Gastroesophageal sphincter (tissue), 4 donors: ENCODE data around the gene PTPN21. TPM values are rescaled to one million over a fixed set of nuclear protein-coding genes. Genes with fewer than 3 reads are reported as not detected.

Source experiments
- ATAC-seq: fragments of 150-250 bp; one replicate; pipeline ENCODE4 v1.9.1; 2016; ENCODE audit warnings: mild to moderate bottlenecking, moderate library complexity
- H3K27ac ChIP-seq, 4 donors: fragments of 200-600 bp; sonication (generic) in 3 of 4; 1 replicate in 3 of 4; 2 replicates in 1 of 4; pipeline ENCODE4 v1.5.1; 2016 to 2019
- H3K27me3 ChIP-seq: fragments of 200-600 bp; sonication (generic); one replicate; pipeline ENCODE4 v1.5.1; 2019
- H3K36me3 ChIP-seq, 2 donors: fragments of 200-600 bp; sonication (generic); one replicate each; pipeline ENCODE4 v1.5.1; 2019; ENCODE audit warnings: control low read depth in 1 of 2
- H3K4me1 ChIP-seq, 3 donors: fragments of 200-600 bp; sonication (generic); 1 replicate in 2 of 3; 2 replicates in 1 of 3; pipeline ENCODE4 v1.5.1; 2016 to 2019; ENCODE audit warnings: control low read depth in 2 of 3
- H3K4me3 ChIP-seq, 2 donors: fragments of 200-600 bp; sonication (generic); one replicate each; pipeline ENCODE4 v1.5.1; 2019; ENCODE audit warnings: mild to moderate bottlenecking in 1 of 2, moderate library complexity in 1 of 2
- H3K9me3 ChIP-seq, 3 donors: fragments of 200-600 bp; sonication (generic); one replicate each; pipeline ENCODE4 v1.5.1; 2017 to 2019; ENCODE audit warnings: control low read depth in 2 of 3
- EP300 ChIP-seq: sonication (generic); formaldehyde crosslinking; IDR thresholded peaks from one replicate; pipeline ENCODE4 v1.6.1; 2017; ENCODE audit warnings: antibody characterized with exemption, mild to moderate bottlenecking
- POLR2A ChIP-seq, 2 donors: fragments of 450-650 bp; IDR thresholded peaks; one replicate each; pipeline ENCODE4 v1.6.1; 2017; ENCODE audit warnings: antibody characterized with exemption in 2 of 2, mild to moderate bottlenecking in 2 of 2, moderate library complexity in 1 of 2
- POLR2AphosphoS5 ChIP-seq: sonication (generic); formaldehyde crosslinking; IDR thresholded peaks from one replicate; pipeline ENCODE4 v1.6.1; 2017; ENCODE audit warnings: antibody characterized with exemption
- WGBS, 2 donors: methylation state at CpG; one replicate each; pipeline ENCODE4 v1.1.5; 2018; ENCODE audit warnings: low coverage in 1 of 2; 5-methylcytosine and 5-hydroxymethylcytosine counted together
- total RNA-seq, 4 donors: library from RNA; depleted of rRNA; stranded (reverse); fragments of >200 nt; gene quantifications; one replicate each; pipeline ENCODE4 v1.1.0, GENCODE V29; 2016
- TF ChIP-seq, protein P1 (sequence below), 4 experiments: fragments of 200-600 bp in 2 of 4; fragments of 450-650 bp in 2 of 4; sonication (generic) in 1 of 4; IDR thresholded peaks; one replicate each; pipeline ENCODE4 v1.5.1; 2017 to 2019; ENCODE audit warnings: antibody characterized with exemption in 4 of 4, mild to moderate bottlenecking in 2 of 4, moderate library complexity in 2 of 4

Gene PTPN21
- total RNA-seq, 4 donors from 2014 or later = 24.4 to 51.8 (median 32.2) TPM

DNA sequence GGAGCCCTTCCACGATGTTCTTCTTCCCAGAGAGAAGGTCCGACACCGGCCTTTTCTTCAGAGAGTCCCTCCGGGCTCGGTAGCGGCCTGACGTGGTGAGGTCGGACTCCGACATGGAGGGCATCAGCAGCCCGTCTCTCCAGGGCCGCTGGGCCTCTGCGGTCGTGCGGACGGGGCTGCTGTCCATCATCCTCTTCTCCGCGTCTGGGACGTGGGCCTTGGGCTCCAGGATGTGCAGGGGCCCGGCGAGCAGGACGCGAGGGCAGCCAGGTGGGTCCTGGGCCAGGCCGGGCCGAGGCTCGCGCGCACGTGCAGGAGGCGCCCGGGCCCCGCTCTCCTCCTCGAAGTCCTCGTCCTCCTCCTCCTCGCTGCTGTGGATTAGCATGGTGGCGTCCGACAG lies 75.9 kb downstream of the PTPN21 start:
- no peak overlapping the region for H3K4me3 ChIP-seq
- no peaks in the 10 kb centered on the region for H3K9me3 ChIP-seq
- WGBS, 2 donors = 83 to 90% methylated on average over 2 to 4 of the region's 36 CpGs
- no peak for ATAC-seq
- H3K27me3 ChIP-seq = no peaks in the 10 kb centered on the region
- TF ChIP-seq EP300 (no peak), POLR2A (IDR thresholded peaks at IDR 0.05) (no peak), POLR2AphosphoS5 (no peak)
- TF ChIP-seq, protein P1, sequence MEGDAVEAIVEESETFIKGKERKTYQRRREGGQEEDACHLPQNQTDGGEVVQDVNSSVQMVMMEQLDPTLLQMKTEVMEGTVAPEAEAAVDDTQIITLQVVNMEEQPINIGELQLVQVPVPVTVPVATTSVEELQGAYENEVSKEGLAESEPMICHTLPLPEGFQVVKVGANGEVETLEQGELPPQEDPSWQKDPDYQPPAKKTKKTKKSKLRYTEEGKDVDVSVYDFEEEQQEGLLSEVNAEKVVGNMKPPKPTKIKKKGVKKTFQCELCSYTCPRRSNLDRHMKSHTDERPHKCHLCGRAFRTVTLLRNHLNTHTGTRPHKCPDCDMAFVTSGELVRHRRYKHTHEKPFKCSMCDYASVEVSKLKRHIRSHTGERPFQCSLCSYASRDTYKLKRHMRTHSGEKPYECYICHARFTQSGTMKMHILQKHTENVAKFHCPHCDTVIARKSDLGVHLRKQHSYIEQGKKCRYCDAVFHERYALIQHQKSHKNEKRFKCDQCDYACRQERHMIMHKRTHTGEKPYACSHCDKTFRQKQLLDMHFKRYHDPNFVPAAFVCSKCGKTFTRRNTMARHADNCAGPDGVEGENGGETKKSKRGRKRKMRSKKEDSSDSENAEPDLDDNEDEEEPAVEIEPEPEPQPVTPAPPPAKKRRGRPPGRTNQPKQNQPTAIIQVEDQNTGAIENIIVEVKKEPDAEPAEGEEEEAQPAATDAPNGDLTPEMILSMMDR (IDR thresholded peaks at IDR 0.05) = no peak
- H3K4me1 ChIP-seq = peaks cover 0 to 7% (median 0%) of the 10 kb centered on the region in 3 donors
- H3K27ac ChIP-seq = no peak overlapping the region
- H3K36me3 ChIP-seq = peaks cover 0 to 95% of the 10 kb centered on the region in 2 donors

DNA sequence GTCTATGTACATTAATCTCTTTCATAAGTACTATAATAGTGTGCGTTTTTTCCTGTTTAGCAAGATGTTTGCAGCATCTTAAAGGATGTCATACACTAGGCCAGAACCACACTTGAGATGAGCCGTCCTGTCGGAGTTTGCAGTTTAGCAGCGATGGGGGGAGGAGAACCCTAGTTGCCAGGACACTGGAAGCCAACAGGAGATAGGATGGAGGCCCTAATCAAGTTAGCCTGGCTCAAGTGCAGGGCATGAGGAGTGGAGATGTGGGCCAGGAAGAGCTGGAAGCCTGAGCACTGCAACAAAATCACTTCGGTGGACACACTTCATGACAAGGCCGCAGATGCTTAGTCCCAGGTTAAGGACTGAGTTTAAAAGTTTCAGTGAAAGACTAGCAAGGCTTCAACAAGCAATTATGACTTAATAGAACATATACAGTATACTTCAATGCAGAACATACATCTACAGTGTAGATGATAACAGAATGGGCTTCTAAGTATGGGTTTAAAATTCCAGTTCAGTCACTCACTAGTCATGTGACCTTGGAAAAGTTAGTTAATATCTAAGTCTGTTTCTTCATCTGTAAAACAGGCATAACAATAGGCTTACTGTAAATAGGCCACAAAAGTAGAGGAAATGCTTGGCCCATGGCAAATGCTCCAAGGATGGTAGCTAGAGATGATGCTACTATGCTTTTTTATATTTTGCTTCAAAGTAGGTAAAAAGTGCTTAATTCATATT lies 77.1 kb downstream of the PTPN21 start:
- H3K27ac ChIP-seq = no peak overlapping the region
- no peaks in the 10 kb centered on the region for H3K9me3 ChIP-seq
- H3K4me1 ChIP-seq = peaks cover 0 to 7% (median 0%) of the 10 kb centered on the region in 3 donors
- H3K36me3 ChIP-seq = peaks cover 0 to 95% of the 10 kb centered on the region in 2 donors
- 75 to 95% methylated on average over 6 of the region's 6 CpGs for WGBS, 2 donors
- no peak for ATAC-seq
- no peak overlapping the region for H3K4me3 ChIP-seq
- H3K27me3 ChIP-seq = no peaks in the 10 kb centered on the region
- TF ChIP-seq POLR2A (IDR thresholded peaks at IDR 0.05) = no peak
- TF ChIP-seq, protein P1 (IDR thresholded peaks at IDR 0.05) = no peak
- TF ChIP-seq EP300 = no peak
- TF ChIP-seq POLR2AphosphoS5 = no peak

DNA sequence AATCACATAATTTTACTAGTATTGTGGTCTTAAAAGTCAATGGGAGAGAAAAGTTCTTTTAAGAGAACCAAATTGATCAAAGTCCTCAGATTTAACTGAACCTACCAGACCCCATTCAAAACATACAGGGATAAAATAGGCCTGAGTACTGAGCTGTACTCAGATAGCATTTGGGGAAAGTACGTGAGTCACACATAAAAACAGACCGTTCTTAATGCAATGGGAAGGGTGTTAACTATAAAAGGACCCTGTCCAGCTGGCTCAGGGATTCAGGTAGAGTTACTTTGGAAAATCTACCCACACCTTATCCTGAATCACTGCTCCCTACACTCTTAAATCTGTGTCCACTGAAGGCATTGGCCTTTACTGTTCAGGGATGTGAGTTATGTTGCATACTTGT lies 78.0 kb downstream of the PTPN21 start:
- no peak overlapping the region for H3K4me3 ChIP-seq
- no peak for TF ChIP-seq POLR2AphosphoS5
- TF ChIP-seq, protein P1 (IDR thresholded peaks at IDR 0.05) = no peak
- peaks cover 0 to 95% of the 10 kb centered on the region in 2 donors for H3K36me3 ChIP-seq
- 83 to 84% methylated on average over 2 of the region's 2 CpGs for WGBS, 2 donors
- no peaks in the 10 kb centered on the region for H3K27me3 ChIP-seq
- no peak overlapping the region for H3K27ac ChIP-seq
- ATAC-seq = no peak
- no peaks in the 10 kb centered on the region for H3K9me3 ChIP-seq
- H3K4me1 ChIP-seq = peaks cover 0 to 4% (median 0%) of the 10 kb centered on the region in 3 donors

- no peaks in the 10 kb centered on the region for H3K27me3 ChIP-seq
- TF ChIP-seq, protein P1 (IDR thresholded peaks at IDR 0.05) = no peak
- no peak for ATAC-seq
- H3K4me3 ChIP-seq = no peak overlapping the region
- H3K4me1 ChIP-seq = no peaks in the 10 kb centered on the region
- H3K9me3 ChIP-seq = no peaks in the 10 kb centered on the region
- WGBS, 2 donors = 76 to 92% methylated on average over 7 of the region's 7 CpGs
- H3K27ac ChIP-seq = no peak overlapping the region
- peaks cover 0 to 95% of the 10 kb centered on the region in 2 donors for H3K36me3 ChIP-seq
Observed at GRCh38 chr14:88476214-88476774, 78.5 kb downstream of the PTPN21 start.

DNA sequence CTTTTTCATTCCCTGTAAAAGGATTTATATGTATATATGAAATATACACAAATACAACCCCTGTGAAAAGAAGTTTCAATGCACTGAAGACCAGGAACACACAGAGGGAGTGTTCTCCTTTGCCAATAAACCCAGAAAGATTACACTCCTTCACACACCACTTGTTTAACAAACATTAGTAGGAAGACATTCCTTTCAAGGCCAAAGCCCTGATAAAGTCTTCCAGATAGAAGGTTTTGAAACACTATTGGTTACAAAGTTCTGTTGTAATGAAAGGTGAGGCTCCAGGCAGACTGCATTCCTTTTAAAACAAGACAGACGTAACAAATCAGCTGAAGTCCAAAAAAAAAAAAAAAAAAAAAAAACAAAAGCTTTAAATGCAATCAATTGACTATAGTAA lies 81.0 kb downstream of the PTPN21 start:
- no peaks in the 10 kb centered on the region for H3K27me3 ChIP-seq
- peaks cover 0 to 94% of the 10 kb centered on the region in 2 donors for H3K36me3 ChIP-seq
- TF ChIP-seq POLR2AphosphoS5 (no peak), POLR2A (IDR thresholded peaks at IDR 0.05) (no peak), EP300 (no peak)
- TF ChIP-seq, protein P1 (IDR thresholded peaks at IDR 0.05) = no peak
- H3K9me3 ChIP-seq = no peaks in the 10 kb centered on the region
- no peaks in the 10 kb centered on the region for H3K4me1 ChIP-seq
- ATAC-seq = no peak
- H3K27ac ChIP-seq = no peak overlapping the region
- WGBS, 2 donors = 67 to 100% methylated on average over 1 of the region's 1 CpG
- no peak overlapping the region for H3K4me3 ChIP-seq
